ENCODE data around the gene LRMDA. TPM values are rescaled to one million over a fixed set of nuclear protein-coding genes. Genes with fewer than 3 reads are reported as not detected.

Gene LRMDA
- total RNA-seq, 1 donor from 2014 or later, result 17.1 TPM

GRCh38 chr10:76301211-76301610 lies 869.8 kb downstream of the LRMDA start:
- no peak for DNase-seq (ENCODE audit: low spot score)

- DNase-seq (ENCODE audit: low spot score), result no peak
These were observed 870.5 kb downstream of the LRMDA start for GRCh38 chr10:76301950-76302349.

DNA sequence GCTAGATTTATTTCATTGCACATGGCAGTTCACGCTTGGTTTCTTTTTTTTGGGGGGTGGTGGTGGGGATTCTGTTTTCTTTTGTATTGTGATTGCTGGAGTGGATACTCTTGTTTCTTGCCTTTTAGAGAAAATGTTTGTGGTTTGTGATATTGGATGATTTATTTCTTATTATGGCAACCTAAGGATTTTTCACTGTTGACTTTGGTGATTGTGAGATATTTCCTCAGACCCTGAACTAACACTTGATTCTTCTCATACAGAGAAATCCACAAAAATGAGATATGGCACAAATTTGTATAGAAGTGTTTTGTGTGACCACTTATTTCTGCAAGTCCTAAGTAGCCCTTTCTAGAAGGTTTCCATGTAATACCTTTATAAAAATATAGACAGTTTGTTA lies 871.1 kb downstream of the LRMDA start:
- no peak for DNase-seq (ENCODE audit: low spot score)

- DNase-seq (ENCODE audit: low spot score), result no peak
These were observed 871.7 kb downstream of the LRMDA start for GRCh38 chr10:76302961-76303630.

DNA sequence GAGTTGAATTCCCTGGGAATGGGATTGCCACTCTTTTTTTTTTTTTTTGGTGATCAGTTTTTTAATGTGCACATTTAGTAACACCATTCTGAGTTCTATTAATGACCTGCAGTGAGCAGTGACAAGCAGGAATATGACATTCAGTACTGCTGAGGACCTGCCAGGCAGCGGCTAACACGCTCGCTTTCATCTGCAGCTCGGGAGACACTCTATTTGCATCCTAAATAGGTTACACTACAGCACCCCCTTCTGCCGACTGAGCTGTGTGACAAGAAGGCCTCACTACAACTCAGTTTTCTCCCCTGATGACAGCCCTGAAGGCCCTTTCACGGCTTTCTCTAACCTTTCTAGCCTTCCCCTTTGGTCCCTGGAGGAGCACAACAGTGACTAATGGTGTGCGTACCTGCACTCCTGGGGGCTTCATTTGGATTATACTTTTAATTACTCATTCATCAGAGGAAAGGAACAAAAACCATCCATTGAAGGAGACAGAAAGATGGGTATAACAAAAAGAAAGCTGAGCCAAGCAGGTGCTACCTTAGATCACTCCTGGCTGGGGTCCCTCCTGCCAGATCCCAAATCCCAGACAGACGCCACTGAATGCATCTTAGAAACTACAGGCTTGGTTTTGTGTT lies 872.4 kb downstream of the LRMDA start:
- DNase-seq (ENCODE audit: low spot score), result peak; percentile 75

- no peak for DNase-seq (ENCODE audit: low spot score)
These were observed 874.6 kb downstream of the LRMDA start for GRCh38 chr10:76305930-76306615.

GRCh38 chr10:76306856-76307255 lies 875.4 kb downstream of the LRMDA start:
- no peak for DNase-seq (ENCODE audit: low spot score)

DNA sequence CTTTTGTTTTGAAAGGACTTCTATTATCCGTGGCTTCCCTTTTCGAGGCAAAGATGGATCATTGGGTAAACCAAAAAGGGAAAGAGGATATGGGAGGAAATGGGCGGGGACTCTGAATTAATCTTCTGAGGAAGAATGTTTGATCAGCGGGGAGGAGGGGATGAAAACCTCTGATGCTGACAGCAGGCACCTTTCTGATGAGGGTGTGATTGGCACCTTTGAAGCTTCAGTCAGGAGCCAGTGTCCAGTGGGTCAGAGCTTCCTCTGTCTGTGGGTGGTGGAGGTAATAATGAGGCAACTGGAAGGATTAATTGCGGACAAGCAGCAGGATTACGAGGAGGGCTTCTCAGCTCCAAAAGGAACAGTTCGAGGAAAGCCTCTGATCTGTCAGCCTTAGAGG lies 877.6 kb downstream of the LRMDA start:
- DNase-seq (ENCODE audit: low spot score), result no peak

DNA sequence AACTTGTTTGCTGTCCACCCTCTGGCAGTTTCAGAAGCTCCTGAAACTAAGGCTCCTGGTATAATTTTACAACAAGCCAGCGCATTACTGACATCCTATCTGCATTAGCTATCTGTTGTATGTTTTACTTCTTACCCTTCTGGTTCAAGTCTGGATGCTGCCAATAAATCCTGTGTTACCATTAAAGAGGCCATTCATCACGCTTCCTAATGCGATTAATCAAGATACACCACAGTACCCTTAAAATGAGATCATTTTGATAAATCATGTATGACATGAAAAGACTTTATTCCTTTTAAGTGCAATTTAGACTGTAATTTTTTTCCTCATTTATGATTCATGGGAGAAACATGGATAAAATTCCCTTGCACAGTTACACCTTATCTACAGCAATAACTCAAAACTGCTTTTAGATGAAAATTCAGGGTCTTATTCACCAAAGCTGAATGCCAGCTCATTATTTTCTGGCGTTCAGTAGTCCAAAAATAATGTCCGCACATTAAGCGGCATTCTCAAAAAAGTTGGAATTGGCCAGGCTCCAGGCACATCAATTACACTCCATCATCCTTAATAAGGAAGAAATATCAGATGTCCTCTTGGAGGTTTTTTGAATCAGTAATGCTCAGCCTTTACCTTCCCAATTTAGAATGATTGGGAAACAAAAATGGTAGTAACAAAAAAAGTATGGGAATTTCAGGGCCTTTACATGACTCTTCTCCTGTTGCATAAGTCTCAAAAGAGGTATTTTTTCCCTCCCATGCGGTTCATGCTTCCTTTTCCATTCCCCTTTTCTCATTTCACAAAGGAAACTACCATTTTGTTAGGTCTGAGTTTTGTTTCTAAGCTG lies 878.5 kb downstream of the LRMDA start:
- DNase-seq (ENCODE audit: low spot score), result no peak

GRCh38 chr10:76310588-76311080 lies 879.2 kb downstream of the LRMDA start:
- DNase-seq (ENCODE audit: low spot score), result no peak

- DNase-seq (ENCODE audit: low spot score), result no peak
These were observed 880.6 kb downstream of the LRMDA start for GRCh38 chr10:76311752-76312636.

- no peak for DNase-seq (ENCODE audit: low spot score)
These were observed 883.8 kb downstream of the LRMDA start for GRCh38 chr10:76315240-76315639.

- no peak for DNase-seq (ENCODE audit: low spot score)
These were observed 884.8 kb downstream of the LRMDA start for GRCh38 chr10:76316234-76316633.

- no peak for DNase-seq (ENCODE audit: low spot score)
These were observed 885.7 kb downstream of the LRMDA start for GRCh38 chr10:76317078-76317477.

GRCh38 chr10:76318211-76318610 lies 886.8 kb downstream of the LRMDA start:
- DNase-seq (ENCODE audit: low spot score), result no peak

GRCh38 chr10:76319661-76320060 lies 888.2 kb downstream of the LRMDA start:
- DNase-seq (ENCODE audit: low spot score), result no peak

DNA sequence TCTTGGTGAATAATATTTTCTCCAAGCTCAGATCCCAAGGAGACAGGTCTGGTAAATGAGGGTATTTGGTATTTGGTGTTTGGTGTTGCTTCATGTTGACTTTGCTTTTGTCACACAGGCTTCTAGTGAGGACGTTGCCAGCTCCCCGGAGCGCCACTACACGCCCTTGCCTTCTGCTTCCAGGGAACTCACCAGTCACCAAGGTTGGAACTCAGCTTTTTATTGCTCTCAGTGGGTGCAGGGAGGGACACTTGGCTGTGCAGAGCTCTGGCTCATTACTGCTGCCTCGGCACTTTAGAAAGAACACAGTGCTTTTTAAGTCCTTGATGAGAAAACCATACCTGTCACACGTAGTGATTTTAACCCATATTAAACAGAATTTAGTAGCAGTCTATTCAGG lies 892.9 kb downstream of the LRMDA start:
- no peak for DNase-seq (ENCODE audit: low spot score)

DNA sequence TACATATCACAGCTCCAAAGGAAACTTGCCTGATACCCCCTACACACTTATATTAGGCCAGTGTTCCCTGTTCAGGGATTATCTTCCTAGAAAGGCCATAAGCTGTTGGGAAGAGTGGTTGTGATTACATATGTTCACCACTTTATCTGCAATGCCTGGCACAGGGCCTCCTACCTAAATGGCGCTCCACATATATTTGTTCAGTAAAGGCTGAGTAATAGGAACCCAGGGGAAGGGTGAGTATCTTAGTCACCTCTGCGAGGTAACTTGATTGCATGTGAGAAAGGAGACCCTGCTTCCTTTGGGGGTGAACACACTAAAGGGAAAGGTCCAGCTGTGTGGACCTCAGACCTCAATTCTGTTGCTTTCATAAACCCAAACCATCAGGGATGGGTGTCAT lies 896.0 kb downstream of the LRMDA start:
- DNase-seq (ENCODE audit: low spot score), result no peak

DNA sequence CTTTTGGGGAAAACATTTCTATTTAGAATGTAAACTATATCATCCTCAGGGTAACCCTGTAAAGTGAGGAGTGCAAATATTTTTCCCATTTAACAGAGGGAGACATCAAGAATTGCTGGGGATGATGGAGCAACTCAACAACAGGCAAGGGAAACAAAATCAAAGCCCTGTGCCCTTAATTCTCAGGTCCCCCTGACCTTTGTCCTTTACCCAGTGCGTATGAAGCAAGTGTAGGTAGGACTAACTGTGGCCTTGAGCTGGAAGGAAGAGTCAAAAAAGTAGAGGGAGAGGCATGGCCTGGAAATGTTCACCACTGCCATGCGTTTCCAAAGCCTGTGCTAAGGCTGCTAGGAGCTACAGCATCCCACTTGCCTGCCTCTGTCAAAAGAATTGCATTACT lies 896.9 kb downstream of the LRMDA start:
- no peak for DNase-seq (ENCODE audit: low spot score)

DNA sequence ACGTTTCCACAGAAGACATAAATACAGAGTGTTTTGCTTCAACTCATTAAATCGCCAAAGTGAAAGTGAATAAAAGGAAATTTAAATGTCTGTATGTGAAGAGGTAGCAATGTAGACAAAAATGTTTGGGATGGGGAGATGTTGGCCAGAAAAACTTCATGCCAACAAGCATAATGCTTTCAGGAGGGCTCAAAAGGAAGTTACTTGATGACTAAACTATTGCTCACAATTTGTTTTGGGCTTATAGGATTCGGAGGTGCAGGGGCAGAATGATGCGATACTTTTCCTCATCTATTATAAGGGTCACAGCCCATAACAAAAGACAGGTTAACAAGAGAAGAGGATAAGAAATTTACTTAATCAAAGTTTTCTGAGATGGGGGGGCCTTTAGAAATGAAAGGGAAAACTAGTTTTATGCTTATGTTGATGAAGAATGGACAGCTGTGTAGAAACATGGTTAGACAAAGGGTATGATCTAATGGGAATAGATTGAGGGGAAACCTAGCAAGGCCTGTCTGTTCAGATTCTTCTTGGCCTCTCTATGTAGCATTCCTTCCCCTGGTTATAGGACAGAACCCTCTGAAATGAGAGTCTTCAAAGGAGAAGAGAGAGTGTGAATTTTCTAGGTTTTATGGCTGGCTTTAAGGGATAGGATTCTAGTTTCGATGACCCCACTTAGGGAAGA lies 898.6 kb downstream of the LRMDA start:
- DNase-seq (ENCODE audit: low spot score), result no peak

All from mucosa of gallbladder (tissue), 1 donor.